GM18502 (cell line): Measurements from ENCODE around the gene RGS5.

Experiments used
- ATAC-seq: cut with Tn5 transposase; IDR thresholded peaks from one replicate; pipeline ENCODE4 v1.9.1; 2021; ENCODE audit warnings: mild to moderate bottlenecking; ENCODE audit not compliant: unreplicated experiment, poor library complexity

RGS5 gene

DNA sequence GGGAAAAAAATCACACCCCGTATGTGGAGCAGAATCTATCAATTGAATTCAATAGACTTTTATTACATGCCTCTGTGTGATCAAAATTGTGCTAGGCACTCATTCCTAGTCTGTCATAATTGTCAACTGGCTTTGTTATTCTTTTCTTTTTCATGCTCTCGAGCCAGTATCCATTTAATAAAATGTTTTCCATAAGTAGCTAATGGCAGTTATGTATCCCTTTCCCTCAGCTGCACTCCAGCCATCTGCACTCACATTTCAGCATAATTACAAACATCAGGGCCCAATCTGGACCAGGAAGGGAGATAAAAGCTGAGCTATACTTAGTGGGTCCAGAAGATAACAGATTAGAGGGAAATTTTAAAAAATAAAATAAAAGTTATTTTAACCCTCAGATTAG is 15.9 kb downstream of the RGS5 start:
- ATAC-seq = no peak

DNA sequence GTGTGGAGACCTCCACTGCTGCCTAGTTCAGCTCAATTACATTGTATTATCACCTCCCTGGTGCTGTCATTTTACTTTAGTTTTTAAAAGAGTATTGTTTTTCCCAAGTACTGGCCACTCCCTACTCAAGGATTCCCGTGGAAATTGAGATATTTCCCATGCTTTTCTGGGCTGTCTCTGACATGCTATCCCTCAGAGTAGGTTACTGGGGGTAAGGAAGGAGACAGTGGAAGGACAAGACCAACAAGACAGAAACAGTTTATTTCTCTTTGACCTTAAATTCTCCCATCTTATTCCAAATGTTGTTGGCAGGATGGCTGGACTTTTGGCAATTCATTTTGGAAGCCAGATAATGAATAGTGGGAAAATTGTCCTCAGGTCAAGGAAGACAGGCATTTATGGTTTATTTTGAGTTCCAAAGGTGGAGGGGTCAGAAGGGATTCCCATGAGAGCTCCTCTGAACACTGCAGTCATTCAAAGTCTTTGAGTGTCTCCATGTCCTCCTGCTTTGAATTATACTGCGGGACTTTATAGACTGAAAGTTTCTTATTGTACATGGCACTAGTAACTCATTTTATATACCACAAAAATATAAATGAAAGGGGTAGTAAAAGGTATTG is 20.3 kb downstream of the RGS5 start:
- no peak for ATAC-seq

DNA sequence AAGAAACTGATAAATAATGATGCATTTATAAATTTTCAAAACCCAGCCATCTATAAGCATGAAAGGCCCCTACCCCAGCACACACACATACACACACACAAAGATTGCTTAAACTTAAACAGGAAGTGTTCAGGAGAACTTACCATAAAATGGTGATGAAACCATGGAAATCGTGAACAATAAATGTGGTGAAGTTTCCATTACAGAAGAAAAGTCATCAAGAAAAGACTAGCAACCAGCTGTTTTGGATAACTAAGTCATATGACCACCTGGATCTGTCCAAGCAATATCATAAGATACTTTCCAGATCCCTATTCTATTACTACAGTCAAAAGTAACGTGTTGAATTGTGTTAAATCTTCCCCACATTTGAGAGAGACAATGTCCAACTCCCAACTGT is 24.1 kb downstream of the RGS5 start:
- ATAC-seq = no peak

DNA sequence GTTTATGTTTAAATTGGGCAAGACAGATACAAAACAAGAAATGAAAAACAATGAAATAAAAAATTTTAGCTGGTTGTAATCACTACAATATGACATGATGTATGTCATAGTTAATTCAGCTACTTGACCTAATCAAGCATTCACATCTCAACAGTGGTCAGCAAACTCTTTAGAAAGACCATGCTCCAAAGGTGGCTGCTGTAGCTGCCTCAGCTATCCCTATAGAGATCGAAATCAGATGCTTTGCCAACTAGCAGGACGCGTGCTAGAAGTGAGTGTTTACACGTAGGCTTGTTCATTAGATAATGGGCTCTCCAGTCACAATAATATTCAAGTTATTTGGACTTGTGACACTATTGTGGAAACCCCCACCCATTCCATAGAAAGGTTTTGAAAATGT is 25.9 kb downstream of the RGS5 start:
- ATAC-seq = no peak

DNA sequence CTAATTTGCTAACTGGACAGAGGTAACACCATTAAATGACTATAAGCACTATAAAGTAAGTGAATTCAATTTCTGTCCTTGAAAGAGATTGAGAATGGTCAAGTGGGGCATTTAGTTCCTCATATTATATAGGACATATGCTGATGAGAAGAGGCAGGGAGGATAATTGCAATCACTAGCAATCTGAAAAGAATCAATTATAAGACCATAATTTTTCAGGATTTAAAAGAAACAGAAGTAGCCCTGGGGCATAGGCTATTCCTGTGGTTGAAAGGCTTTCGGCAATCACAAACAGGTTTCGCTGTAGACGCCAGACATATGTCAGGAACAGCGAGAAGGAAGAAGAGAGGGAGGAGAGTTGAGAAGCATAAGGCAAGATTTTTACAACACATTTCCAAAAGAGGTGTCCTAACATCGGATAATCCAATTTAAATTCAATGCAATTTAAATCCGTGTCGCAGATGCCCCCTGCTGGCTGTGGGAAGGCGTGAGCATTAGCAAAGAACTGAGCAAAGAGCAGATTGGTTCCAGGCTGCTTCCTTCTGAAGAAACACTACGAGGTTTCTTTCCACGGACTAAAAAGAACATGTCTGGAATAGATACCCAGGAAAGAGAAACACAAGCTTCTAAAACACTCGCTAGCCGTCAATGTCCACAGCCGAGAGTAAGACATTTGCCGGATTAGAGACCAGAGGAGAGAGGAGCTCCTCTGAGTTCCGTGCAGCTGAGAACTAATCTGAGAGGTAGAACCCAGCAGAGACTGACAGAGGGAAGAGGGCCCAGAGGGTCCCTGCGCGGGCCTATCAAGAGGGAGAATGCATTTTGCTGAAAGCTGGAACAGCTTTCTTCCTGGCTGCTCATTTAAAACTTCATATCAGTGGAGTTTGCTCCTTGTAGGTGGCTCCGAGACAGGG is 27.9 kb downstream of the RGS5 start:
- ATAC-seq = no peak

DNA sequence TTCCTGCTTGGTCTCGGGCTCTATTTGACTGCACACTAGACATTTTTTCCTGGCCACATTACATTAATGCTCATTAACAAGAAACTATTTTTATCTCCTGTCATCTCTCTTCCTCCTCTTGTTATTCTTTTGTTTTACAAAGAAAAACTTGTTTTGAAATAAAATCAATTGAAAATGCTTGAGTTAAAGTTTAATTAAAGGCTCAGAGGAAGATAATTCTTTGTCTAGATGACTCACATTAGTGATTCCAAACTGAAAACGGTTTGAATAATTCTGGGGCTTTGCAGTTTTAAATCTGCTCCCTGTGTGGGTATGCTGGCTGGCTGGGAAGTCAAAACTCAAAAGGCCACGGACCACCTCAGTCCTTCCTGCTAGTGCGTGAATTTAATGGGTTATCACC is 29.6 kb downstream of the RGS5 start:
- ATAC-seq = no peak

DNA sequence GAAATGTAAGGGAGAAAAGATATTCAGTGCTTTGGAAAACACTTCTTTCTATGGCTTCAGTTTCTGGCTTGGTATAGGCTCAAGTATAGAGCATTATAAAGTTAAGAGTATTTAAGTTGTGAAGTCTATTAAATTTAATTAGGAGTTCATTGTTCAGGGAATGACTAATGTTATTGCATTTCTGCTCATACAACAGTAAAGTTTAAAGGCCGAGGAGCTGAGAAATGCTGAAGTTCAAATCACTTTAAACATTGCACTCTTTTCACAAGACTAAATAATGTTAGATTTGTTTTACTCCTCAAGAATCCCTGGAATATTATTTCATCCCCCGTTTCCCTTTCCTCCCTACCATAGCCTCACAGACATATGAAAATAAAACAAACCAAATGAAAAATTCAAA is 30.1 kb downstream of the RGS5 start:
- no peak for ATAC-seq

DNA sequence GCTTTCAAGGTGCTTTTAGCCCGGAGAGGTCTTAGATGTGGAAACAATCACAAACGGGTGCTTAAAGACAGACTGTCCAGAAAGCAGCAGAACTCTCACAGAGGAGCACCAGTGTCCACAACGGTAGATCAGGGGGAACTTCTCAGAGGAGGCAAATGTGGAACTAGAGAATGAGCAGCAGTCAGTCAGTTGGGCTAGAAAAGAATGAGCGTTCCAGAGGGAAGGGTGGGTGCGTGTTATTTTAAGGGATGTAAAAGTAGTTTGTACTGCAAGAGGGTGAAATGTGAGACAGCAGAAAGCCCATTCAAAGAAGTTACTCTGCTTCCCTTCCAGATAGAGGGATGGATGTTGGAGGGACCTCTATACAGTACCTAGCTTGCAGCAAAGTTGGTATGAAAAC is 30.9 kb downstream of the RGS5 start:
- ATAC-seq = no peak

DNA sequence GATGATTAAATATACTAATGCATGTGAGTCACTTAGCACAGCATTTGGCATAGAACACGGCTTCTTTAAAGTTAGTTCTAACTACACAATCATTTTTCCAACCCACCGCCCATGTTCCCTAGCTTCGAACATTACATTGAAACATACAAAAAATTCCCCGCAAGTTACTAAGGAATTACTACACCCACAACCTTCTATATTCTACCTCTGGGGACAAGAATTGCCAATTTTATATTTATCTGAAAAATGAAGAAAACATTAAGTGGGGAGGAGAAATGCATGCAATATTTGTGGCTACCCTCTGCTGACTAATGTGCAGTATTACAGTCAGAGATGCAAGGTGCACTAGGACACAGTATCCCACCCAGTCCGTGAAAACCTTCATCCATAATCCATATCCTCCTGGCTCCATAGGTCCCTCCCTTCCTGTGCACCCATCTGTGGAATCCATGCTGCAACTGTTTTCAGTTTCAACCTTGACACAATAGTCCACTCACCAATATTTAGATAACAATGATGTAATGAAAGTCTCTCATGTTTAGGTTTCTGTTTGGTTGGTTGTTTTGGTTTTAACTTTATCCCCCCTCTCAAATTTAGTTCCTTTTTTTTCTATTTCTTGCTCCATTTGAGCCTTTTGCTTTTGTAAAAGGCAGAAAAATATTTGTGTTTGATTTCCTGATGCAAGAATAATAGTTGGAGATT is 31.6 kb downstream of the RGS5 start:
- ATAC-seq = no peak

DNA sequence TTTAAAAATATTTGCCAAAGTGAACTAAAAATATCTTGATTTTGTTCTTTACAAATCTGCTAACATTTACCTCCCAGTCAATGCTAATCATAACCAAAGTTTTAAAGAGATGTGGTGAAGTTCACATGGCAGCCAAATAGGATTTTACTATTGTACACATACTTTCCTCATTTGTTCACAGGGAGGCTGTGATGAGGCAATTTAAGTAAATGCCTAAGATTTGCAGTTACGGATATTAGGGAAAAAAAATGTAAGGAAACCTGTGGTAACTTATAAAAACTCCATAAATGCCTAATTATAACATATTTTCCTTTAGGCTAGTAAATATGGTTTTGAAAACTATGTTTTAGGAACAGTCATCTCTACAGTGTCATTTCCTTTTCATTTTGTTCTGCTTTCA is 32.4 kb downstream of the RGS5 start:
- no peak for ATAC-seq

DNA sequence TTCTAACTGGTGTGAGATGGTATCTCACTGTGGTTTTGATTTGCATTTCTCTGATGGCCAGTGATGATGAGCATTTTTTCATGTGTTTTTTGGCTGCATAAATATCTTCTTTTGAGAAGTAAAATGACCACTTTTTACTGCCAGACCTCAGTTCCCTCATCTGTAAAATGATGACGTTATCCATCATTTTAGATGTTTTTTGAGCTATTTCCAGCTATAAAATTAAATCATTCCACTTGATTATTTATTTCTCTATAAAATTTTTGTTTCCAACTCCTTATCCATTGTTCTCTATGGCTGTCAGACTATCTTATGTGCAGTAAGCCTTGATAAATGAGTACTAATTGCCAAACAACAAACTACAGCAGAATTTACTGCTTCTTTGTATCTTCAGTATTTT is 33.2 kb downstream of the RGS5 start:
- no peak for ATAC-seq

DNA sequence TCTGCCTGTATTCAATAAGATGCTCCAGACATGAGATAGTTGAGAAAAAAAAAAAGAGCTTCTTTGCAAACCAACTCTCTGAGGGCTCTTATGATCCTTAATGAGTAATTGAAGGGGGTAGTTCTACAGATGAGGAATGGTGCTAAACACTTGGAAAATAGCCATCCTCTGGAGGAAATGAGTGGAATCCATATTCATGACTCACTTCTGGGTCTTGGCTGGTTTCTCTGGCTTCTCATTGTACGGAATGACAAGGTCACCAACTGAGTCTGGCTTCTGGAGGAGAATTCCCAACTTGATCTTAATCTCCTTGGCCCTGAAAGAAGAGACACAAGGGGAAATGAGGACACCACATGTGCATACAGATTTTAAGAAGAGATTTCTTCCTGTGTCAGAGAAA is 34.7 kb downstream of the RGS5 start:
- ATAC-seq = no peak

DNA sequence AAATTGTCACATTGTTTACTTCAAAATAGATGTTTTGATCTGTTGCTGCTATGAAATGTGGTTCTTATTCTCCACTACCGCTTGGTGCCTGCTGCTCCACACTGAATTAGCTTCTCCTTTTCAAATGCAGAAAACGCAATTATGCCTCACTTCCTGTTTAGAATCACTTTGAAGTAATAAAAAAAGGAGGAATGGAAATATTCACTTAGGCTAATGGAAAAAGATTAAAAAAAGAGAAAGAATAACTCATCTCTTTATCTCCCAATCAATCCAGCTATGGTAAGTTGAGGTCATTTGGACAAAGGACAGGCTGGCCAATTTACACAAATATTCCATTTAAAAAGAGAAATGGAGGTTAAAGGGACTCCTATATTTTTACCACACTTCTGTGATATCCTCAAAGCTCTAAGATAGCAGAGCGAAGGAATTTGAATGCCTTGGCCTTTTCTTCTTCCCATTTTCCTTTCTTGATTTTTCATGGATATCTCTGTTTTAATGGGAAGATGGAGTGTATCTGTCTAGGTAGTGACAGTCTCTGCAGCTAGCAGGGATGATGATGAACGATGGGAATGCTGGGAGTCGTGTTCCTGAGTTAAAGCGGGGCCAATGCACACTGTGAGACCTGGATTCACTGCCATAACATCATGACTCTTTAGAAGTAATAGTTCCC is 35.7 kb downstream of the RGS5 start:
- ATAC-seq = no peak

DNA sequence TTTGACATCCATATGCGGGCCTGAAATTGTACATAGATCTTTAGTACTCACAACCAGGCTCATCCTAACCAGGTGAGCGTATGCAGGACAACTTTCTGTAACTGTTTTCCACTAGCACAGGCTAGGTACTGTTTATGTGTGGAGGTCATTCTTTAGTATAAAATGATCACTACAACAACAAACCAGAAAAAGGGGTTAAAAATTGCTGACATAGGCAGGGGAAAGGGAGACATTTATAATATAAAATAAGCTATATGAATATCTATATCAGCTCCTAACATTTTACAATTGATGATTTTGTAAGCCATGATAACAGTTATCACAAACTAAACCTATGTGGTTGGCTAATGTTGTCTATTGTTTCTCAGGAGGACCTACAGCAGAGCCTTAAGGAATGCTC is 37.6 kb downstream of the RGS5 start:
- no peak for ATAC-seq

DNA sequence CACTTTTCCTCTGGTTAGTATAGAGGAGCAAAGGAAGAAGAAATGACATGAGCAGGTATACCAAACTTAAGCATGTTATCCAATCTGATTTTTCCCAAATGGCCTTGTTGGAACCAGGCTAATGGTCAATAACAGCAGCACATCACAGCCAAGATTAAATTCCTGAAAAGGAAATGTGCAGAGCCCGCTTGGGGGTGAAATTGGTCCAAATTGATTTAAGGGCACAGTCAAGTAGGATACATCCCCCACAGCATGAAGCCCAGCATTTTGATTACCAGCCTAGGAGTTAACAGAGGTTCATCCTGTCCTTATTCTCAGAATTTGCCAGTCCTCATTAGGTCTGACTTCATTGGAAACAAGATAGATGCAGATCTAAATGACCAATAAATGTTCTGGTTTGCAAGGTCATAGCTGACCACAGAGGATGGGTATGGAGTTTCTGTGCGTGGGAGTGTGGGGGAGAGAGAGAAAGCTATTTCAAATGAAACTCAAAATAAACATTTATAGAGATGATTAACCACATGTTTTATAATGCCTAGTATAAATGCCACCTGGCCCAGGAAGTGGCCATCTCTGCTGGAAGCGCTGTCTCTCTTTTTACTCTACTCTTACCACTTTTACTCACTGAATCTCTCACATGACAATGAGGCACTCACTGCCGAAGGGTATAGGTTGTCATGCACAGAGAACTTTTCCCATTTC is 38.7 kb downstream of the RGS5 start:
- ATAC-seq = no peak

DNA sequence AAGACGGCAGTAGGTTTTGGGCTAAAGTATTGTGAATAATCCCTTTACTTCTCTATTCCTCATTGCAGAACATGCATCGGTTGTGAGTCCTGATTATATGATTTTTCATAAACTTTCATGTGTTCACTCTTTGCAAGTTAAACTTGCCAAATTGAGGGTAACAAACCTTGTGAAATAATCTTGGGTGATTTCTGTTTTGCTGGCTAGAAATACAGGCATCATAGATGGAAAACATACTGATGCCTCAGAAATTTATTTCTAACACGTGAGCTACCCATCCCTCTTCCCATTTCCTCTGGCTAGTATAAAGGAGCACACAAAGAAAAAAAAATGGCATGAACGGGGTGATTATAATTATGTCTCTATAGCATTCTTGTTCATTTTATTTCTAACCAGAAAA is 39.6 kb downstream of the RGS5 start:
- no peak for ATAC-seq

DNA sequence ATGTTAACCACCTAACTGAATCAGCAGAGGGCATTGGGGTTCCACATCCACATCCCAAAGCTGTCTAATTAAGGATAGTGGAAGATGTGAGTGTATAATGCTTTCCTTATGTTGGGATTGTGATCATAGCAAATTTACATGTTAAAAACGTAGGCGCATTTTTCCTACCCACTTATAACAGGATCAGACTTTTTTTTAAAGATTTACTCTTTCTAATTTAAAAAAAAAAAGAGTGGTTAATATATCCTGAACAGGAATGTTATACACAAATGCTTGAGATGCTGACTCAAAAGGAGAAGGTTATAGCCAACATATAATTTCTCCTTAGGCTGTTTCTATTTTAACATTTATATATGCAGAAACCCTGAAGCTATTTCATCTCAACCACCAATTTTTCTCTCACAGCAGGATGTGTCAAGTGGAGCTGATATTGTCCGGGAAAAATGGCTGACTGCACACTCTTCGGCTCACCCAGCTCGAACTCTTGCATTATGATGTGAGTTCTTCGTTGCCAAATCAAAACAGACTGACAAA is 40.3 kb downstream of the RGS5 start:
- no peak for ATAC-seq

DNA sequence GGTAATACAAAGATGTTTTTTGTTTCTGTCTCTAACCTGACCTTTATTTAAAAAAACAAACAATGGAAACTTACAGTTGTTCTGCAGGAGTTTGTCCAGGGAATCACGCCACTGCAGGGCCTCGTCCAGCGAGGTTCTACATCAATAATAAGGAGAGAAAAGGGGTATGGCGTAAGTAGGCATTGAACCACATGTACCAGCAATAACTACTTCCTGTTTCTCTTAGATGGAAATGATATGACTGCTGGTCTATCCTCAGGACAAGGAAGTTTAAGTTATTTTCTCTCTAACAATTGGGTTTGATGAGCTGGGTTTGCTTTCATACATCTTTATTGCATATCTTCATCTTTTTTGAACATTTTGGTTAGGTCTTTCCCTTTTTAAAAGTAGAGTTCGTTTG is 40.9 kb downstream of the RGS5 start:
- ATAC-seq = no peak

DNA sequence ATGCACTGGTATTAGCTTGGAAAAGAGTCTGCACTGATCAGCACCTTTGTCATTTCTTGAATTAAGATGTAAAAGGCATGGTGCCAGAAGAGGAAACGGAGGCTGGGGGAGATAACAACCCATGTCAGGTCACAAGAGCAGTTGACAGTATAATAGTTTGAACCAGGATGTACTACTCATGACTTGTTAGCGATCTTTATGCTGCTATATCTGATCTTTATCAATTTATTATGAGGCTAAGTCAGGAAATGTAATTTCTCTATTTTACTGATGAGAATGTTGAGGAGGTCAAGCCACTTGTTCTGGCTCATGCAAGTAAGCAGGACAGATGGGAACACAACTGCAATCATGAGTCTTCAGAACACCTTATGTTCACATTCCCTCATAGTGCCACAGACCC is 41.4 kb downstream of the RGS5 start:
- ATAC-seq = no peak

DNA sequence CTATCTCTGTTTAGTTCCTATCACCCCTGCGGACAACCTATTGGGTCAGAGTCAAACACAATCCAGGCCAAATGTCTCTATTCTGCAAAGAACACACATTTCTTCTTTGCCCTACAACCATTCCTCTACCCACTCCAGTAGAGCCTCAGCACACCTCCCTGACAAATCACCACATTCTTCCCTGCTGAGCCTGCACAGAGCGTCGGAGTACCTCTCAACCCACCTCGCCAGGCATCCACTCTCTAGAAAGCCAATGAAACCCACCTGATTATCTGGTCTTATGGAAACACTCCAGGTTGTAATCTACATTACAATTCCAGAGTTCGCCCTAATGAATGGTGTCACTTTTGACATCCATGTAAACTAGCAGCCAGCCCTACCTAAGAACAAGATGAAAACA is 47.1 kb downstream of the RGS5 start:
- no peak for ATAC-seq
